ENCODE measurements around the gene DRICH1. TPM values are rescaled to one million over a fixed set of nuclear protein-coding genes. Genes with fewer than 3 reads are reported as not detected.
"Not testable (repeated sequence)": the region's sequence is repeated elsewhere in the genome, so short reads cannot be mapped to it uniquely, and the experiment has no call there.

Gene DRICH1
- total RNA-seq, 2 experiments from 2014 or later, result 0.36 to 0.62 TPM

- Mint-ChIP-seq H3K4me3 (no peak overlapping the region), H3K27ac (no peak overlapping the region), H3K4me1 (ENCODE audit: low read depth) (no peaks in the 10 kb centered on the region), H3K9me3 (no peaks in the 10 kb centered on the region), H3K36me3 (no peaks in the 10 kb centered on the region), H3K27me3 (peaks cover 36% of the 10 kb centered on the region)
- intact Hi-C loops (cut with micrococcal nuclease), result no loop called here
- no peak for DNase-seq
- POLR2A ChIA-PET, result no interaction called here
- CTCF ChIA-PET, result interaction anchor here (1.5 kb wide), 1 partner anchor 10 kb away, joined by 4 read pairs; no protein-coding TSS in a partner anchor
Observed at GRCh38 chr22:23580576-23581259, 51.4 kb downstream of the DRICH1 start.

GRCh38 chr22:23579870-23580575 lies 52.1 kb downstream of the DRICH1 start, which contains the start of gene IGLL1:
Gene IGLL1 (minus strand): TSS chr22:23580290. CDS start chr22:23580190, 100 bp downstream.
- H3K27me3 Mint-ChIP-seq, result peaks cover 41% of the 10 kb centered on the region
- CTCF ChIA-PET, result interaction anchor here (1.5 kb wide), 1 partner anchor 11 kb away, joined by 4 read pairs; no protein-coding TSS in a partner anchor
- H3K9me3 Mint-ChIP-seq, result no peaks in the 10 kb centered on the region
- no peaks in the 10 kb centered on the region for H3K4me1 Mint-ChIP-seq (ENCODE audit: low read depth)
- no peaks in the 10 kb centered on the region for H3K36me3 Mint-ChIP-seq
- DNase-seq, result no peak
- intact Hi-C loops (cut with micrococcal nuclease), result no loop called here
- no peak within 1 kb of the TSS for H3K4me3 Mint-ChIP-seq
- H3K27ac Mint-ChIP-seq, result no peak within 1 kb of the TSS
- POLR2A ChIA-PET, result no interaction called here

GRCh38 chr22:23579280-23579679 lies 52.8 kb downstream of the DRICH1 start:
- no peaks in the 10 kb centered on the region for H3K9me3 Mint-ChIP-seq
- intact Hi-C loops (cut with micrococcal nuclease), result no loop called here
- no peaks in the 10 kb centered on the region for H3K4me1 Mint-ChIP-seq (ENCODE audit: low read depth)
- POLR2A ChIA-PET, result no interaction called here
- no peak overlapping the region for H3K4me3 Mint-ChIP-seq
- no peak overlapping the region for H3K27ac Mint-ChIP-seq
- no peak for DNase-seq
- no peaks in the 10 kb centered on the region for H3K36me3 Mint-ChIP-seq
- H3K27me3 Mint-ChIP-seq, result peaks cover 37% of the 10 kb centered on the region
- CTCF ChIA-PET, result interaction anchor here (0.8 kb wide), 1 partner anchor 12 kb away, joined by 3 read pairs; no protein-coding TSS in a partner anchor

- Mint-ChIP-seq H3K27me3 (peaks cover 36% of the 10 kb centered on the region), H3K9me3 (no peaks in the 10 kb centered on the region), H3K4me1 (ENCODE audit: low read depth) (no peaks in the 10 kb centered on the region), H3K27ac (no peak overlapping the region), H3K4me3 (no peak overlapping the region), H3K36me3 (no peaks in the 10 kb centered on the region)
- intact Hi-C loops (cut with micrococcal nuclease), result no loop called here
- ChIA-PET CTCF (interaction anchor here (0.7 kb wide), 1 partner anchor 192 kb away, joined by 3 read pairs; no protein-coding TSS in a partner anchor), POLR2A (no interaction called here)
- no peak for DNase-seq
Observed at GRCh38 chr22:23578306-23578705, 53.8 kb downstream of the DRICH1 start.

GRCh38 chr22:23576681-23577080 lies 55.4 kb downstream of the DRICH1 start:
- no peaks in the 10 kb centered on the region for H3K9me3 Mint-ChIP-seq
- no peak for DNase-seq
- no peaks in the 10 kb centered on the region for H3K36me3 Mint-ChIP-seq
- no peaks in the 10 kb centered on the region for H3K4me1 Mint-ChIP-seq (ENCODE audit: low read depth)
- H3K4me3 Mint-ChIP-seq, result no peak overlapping the region
- peaks cover 32% of the 10 kb centered on the region for H3K27me3 Mint-ChIP-seq
- ChIA-PET CTCF (no interaction called here), POLR2A (no interaction called here)
- no peak overlapping the region for H3K27ac Mint-ChIP-seq
- intact Hi-C loops (cut with micrococcal nuclease), result no loop called here

- no peaks in the 10 kb centered on the region for H3K36me3 Mint-ChIP-seq
- no peaks in the 10 kb centered on the region for H3K9me3 Mint-ChIP-seq
- no peaks in the 10 kb centered on the region for H3K4me1 Mint-ChIP-seq (ENCODE audit: low read depth)
- POLR2A ChIA-PET, result no interaction called here
- no peak for DNase-seq
- H3K27me3 Mint-ChIP-seq, result peaks cover 28% of the 10 kb centered on the region
- H3K27ac Mint-ChIP-seq, result no peak overlapping the region
- CTCF ChIA-PET, result no interaction called here
- intact Hi-C loops (cut with micrococcal nuclease), result no loop called here
- no peak overlapping the region for H3K4me3 Mint-ChIP-seq
Observed at GRCh38 chr22:23575601-23576000, 56.5 kb downstream of the DRICH1 start.

- Mint-ChIP-seq H3K27ac (no peak overlapping the region), H3K9me3 (no peaks in the 10 kb centered on the region), H3K4me1 (ENCODE audit: low read depth) (no peaks in the 10 kb centered on the region), H3K27me3 (peaks cover 28% of the 10 kb centered on the region), H3K4me3 (no peak overlapping the region), H3K36me3 (no peaks in the 10 kb centered on the region)
- POLR2A ChIA-PET, result no interaction called here
- DNase-seq, result no peak
- intact Hi-C loops (cut with micrococcal nuclease), result no loop called here
- CTCF ChIA-PET, result interaction anchor here (0.6 kb wide), 1 partner anchor 16 kb away, joined by 3 read pairs; no protein-coding TSS in a partner anchor
Observed at GRCh38 chr22:23574877-23575276, 57.2 kb downstream of the DRICH1 start.

GRCh38 chr22:23574371-23574811 lies 57.7 kb downstream of the DRICH1 start:
- Mint-ChIP-seq H3K9me3 (no peaks in the 10 kb centered on the region), H3K27ac (no peak overlapping the region), H3K27me3 (peaks cover 28% of the 10 kb centered on the region), H3K4me3 (no peak overlapping the region), H3K4me1 (ENCODE audit: low read depth) (no peaks in the 10 kb centered on the region), H3K36me3 (no peaks in the 10 kb centered on the region)
- intact Hi-C loops (cut with micrococcal nuclease), result no loop called here
- CTCF ChIA-PET, result no interaction called here
- no peak for DNase-seq
- POLR2A ChIA-PET, result no interaction called here

- DNase-seq; CTCF ChIA-PET; H3K9me3 Mint-ChIP-seq; H3K4me3 Mint-ChIP-seq; H3K36me3 Mint-ChIP-seq; intact Hi-C loops (cut with micrococcal nuclease); H3K27ac Mint-ChIP-seq; POLR2A ChIA-PET; H3K4me1 Mint-ChIP-seq (ENCODE audit: low read depth): not testable (repeated sequence)
- peaks cover 22% of the 10 kb centered on the region for H3K27me3 Mint-ChIP-seq
Observed at GRCh38 chr22:23573701-23574235, 58.4 kb downstream of the DRICH1 start.

- H3K27ac Mint-ChIP-seq; intact Hi-C loops (cut with micrococcal nuclease); H3K4me1 Mint-ChIP-seq (ENCODE audit: low read depth); H3K9me3 Mint-ChIP-seq; H3K36me3 Mint-ChIP-seq; DNase-seq; CTCF ChIA-PET; H3K4me3 Mint-ChIP-seq; POLR2A ChIA-PET: not testable (repeated sequence)
- H3K27me3 Mint-ChIP-seq, result peaks cover 19% of the 10 kb centered on the region
Observed at GRCh38 chr22:23573106-23573505, 59.0 kb downstream of the DRICH1 start.

GRCh38 chr22:23571486-23571885 lies 60.6 kb downstream of the DRICH1 start:
- H3K4me1 Mint-ChIP-seq (ENCODE audit: low read depth), result peaks cover 4% of the 10 kb centered on the region
- DNase-seq, result no peak
- peaks cover 21% of the 10 kb centered on the region for H3K27me3 Mint-ChIP-seq
- no peaks in the 10 kb centered on the region for H3K9me3 Mint-ChIP-seq
- ChIA-PET POLR2A (no interaction called here), CTCF (interaction anchor here (0.7 kb wide), 1 partner anchor 624 kb away, joined by 3 read pairs; no protein-coding TSS in a partner anchor)
- no peak overlapping the region for H3K27ac Mint-ChIP-seq
- H3K4me3 Mint-ChIP-seq, result no peak overlapping the region
- intact Hi-C loops (cut with micrococcal nuclease), result no loop called here
- H3K36me3 Mint-ChIP-seq, result no peaks in the 10 kb centered on the region

- Mint-ChIP-seq H3K27ac (no peak overlapping the region), H3K4me1 (ENCODE audit: low read depth) (peaks cover 6% of the 10 kb centered on the region), H3K27me3 (peaks cover 17% of the 10 kb centered on the region), H3K36me3 (no peaks in the 10 kb centered on the region), H3K4me3 (no peak overlapping the region), H3K9me3 (no peaks in the 10 kb centered on the region)
- intact Hi-C loops (cut with micrococcal nuclease), result no loop called here
- ChIA-PET POLR2A (interaction anchor here (0.7 kb wide), 1 partner anchor 62 kb away, joined by 3 read pairs; no protein-coding TSS in a partner anchor), CTCF (no interaction called here)
- DNase-seq, result no peak
Observed at GRCh38 chr22:23570681-23571080, 61.4 kb downstream of the DRICH1 start.

Measured in activated CD4-positive, alpha-beta memory T cell treated with anti-CD3 and anti-CD28 coated beads for 36 hours (primary cell).